ENCODE measurements around the gene SPTSSA.

Gene SPTSSA

GRCh38 chr14:34452258-34452822 is 9.7 kb downstream of the SPTSSA start:
- DNase-seq (ENCODE audit: extremely low read depth, low read depth) = no peak
- no peak for TF ChIP-seq CTCF (IDR thresholded peaks at IDR 0.05; ENCODE audit: low read depth, low read length)

- DNase-seq (ENCODE audit: extremely low read depth, low read depth) = no peak
- no peak for TF ChIP-seq CTCF (IDR thresholded peaks at IDR 0.05; ENCODE audit: low read depth, low read length)
These were observed 11.1 kb downstream of the SPTSSA start for GRCh38 chr14:34450958-34451357.

- TF ChIP-seq CTCF (IDR thresholded peaks at IDR 0.05; ENCODE audit: low read depth, low read length) = no peak
- no peak for DNase-seq (ENCODE audit: extremely low read depth, low read depth)
These were observed 11.5 kb downstream of the SPTSSA start for GRCh38 chr14:34450542-34450915.

GRCh38 chr14:34449819-34450541 is 12.1 kb downstream of the SPTSSA start:
- TF ChIP-seq CTCF (IDR thresholded peaks at IDR 0.05; ENCODE audit: low read depth, low read length) = no peak
- DNase-seq (ENCODE audit: extremely low read depth, low read depth) = no peak

- no peak for DNase-seq (ENCODE audit: extremely low read depth, low read depth)
- no peak for TF ChIP-seq CTCF (IDR thresholded peaks at IDR 0.05; ENCODE audit: low read depth, low read length)
These were observed 22.9 kb downstream of the SPTSSA start for GRCh38 chr14:34439090-34439489.

GRCh38 chr14:34438438-34438837 is 23.6 kb downstream of the SPTSSA start:
- no peak for DNase-seq (ENCODE audit: extremely low read depth, low read depth)
- no peak for TF ChIP-seq CTCF (IDR thresholded peaks at IDR 0.05; ENCODE audit: low read depth, low read length)

GRCh38 chr14:34437729-34438080 is 24.3 kb downstream of the SPTSSA start:
- no peak for DNase-seq (ENCODE audit: extremely low read depth, low read depth)
- no peak for TF ChIP-seq CTCF (IDR thresholded peaks at IDR 0.05; ENCODE audit: low read depth, low read length)

Data from AG09319 (cell line).